DMS 273 treated with DMSO at 0.1 percent for 48 hours (cell line): Measurements from ENCODE around the gene ZNF672.

Experiments
- DNase-seq: peaks from one replicate; lab custom pipeline; 2025; lab: John Stamatoyannopoulos, UW

Gene ZNF672

DNA sequence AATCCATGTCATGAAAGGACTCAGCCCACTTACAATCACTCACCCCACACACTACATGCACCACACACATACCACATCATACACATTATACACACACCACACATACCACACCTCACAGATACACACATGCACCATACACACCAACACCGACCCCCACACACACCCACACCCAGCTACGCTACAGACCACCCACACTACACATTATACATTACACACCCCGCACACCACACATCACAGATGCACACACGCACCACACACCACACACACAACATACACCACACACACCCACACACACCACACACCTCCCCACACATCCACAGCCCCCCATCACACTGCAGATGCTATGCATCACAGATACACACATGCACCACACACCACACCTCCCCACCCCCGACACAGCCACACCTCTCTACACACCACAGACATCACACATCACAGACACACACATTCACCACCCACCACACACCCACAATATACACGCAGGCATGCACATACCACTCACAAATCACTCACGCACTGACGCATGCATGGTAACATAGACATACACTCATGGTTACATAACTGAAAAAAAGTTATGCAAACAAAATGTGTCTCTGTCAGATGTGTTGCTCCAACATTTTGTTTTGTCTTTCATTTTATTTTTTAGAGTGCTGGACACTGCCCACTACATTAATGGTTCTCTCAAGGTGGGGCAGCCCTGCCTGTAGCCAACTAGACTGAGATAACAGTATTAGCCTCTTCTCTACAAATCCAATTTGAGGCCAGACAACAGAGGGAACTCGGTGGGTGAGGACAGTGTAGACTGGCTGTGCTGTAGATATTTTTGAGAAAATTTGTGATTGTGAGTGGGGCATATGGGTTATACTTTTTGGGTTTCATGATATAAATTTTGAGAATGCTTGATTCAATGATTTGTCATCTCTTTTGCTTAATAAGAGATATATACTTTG, 52.8 kb downstream of the ZNF672 start:
- DNase-seq: no peak

DNA sequence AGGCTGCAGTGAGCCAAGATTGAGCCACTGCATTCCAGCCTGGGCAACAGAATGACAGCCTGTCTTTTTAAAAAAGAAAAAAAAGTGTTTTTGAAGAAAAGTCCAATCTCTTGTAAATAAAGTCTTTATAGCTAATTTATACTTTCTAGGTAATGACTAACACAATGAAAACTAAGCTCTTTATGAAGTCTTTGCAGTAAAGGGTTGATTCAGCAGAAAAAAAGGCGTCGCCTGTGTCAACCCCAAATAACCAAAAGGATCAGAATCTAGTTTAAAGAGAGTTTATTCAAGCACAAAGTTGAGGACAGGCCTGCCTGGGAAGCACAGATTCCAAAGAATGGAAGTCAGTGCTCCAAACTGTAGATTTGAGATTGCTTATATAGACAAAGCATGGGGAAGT, 53.7 kb downstream of the ZNF672 start:
- DNase-seq: no peak

DNA sequence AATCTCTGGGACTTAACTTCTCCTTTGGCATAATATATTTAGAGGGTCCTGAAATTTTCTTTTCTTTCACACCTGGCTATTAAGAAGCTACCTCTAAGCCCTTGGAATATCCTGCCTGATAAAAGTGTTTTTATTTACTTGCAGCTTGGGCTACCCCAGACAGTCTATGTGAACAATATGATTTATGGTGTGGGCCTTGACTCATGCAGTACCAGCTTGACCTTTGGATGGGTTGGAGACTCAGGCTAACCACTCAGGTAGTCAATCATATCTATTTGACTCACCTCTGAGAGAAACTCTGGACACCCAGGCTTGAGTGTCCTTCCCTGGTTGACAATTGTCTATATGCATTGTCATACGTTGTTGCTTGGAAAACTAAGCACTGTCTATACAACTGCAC, 54.6 kb downstream of the ZNF672 start:
- DNase-seq: no peak

DNA sequence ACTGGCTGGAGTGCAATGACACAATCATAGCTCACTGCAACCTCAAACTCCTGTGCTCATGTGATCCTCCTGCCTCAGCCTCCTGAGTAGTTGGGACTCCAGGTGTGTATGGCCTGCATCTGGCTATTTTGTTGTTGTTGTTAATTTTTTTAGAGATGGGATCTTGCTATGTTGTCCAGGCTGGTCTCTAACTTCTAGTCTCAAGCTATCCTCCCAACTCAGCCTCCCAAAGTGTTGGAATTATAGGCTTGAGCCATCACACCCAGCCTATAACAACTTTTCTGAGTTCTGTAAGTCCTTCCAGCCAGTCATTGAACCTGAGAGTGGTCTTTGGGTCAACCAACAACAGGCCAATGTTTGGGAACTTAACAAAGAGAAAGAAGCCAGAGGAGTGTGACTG, 56.8 kb downstream of the ZNF672 start:
- no peak for DNase-seq

DNA sequence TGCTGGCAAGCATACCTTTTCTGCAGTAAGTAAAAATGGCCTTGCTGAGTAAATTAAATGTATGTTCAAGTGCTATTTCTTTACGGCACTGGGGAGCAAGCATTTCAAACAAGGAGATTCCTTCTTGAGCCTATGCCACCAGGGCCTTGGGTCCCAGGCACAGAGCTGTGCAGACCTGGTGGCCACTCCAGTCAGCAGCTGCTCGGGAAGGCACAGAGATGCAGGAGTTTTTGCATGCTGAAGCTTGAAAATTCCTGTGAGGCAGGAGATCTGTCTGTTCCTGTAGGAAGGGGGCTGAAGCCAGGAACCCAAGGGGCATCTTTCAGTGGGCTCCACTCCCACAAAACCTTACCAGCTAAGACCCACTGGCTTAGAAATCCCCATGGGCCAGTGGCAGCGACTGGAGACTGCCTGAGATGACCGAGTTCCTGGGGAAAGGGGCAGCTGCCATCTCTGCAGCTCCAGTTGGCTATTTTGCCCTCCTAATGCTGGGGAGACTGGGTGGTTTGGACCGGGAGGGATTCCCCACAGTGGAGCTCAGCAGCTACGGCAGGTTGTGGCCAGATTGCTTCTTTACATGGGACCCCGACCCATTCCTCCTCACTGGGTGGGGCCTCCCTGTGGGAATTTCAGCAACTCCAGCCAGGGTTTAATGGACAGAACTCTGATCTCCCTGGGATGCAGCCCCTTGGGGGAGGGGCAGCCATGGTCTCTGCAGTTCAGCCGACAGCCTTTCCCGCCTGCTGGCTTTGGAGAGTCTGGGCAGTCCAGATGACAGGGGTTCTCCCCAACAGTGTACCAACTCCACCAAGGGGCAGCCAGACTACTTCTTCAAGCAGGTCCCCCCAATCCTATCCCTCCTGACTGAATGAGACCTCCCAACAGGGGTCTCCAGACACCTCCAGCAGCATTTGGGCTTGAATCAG, 59.7 kb downstream of the ZNF672 start:
- DNase-seq: no peak
